ENCODE measurements around the gene TSC22D1.

Gene TSC22D1

GRCh38 chr13:44439452-44440024 lies 136.6 kb downstream of the TSC22D1 start:
- no peak for TF ChIP-seq CTCF (conservative IDR thresholded peaks at IDR 0.05; ENCODE audit: low read depth, low read length)
- no peak overlapping the region for H3K4me3 ChIP-seq (ENCODE audit: low read length)
- DNase-seq (ENCODE audit: low read depth), result no peak

- no peak overlapping the region for H3K4me3 ChIP-seq (ENCODE audit: low read length)
- no peak for TF ChIP-seq CTCF (conservative IDR thresholded peaks at IDR 0.05; ENCODE audit: low read depth, low read length)
- DNase-seq (ENCODE audit: low read depth), result no peak
Observed at GRCh38 chr13:44438234-44438579, 137.9 kb downstream of the TSC22D1 start.

- TF ChIP-seq CTCF (conservative IDR thresholded peaks at IDR 0.05; ENCODE audit: low read depth, low read length), result peak; percentile 19
- peak overlapping the region; percentile 84 for H3K4me3 ChIP-seq (ENCODE audit: low read length)
- no peak for DNase-seq (ENCODE audit: low read depth)
Observed at GRCh38 chr13:44437356-44438233, 138.5 kb downstream of the TSC22D1 start.

- no peak for TF ChIP-seq CTCF (conservative IDR thresholded peaks at IDR 0.05; ENCODE audit: low read depth, low read length)
- peak; percentile 79 for DNase-seq (ENCODE audit: low read depth)
- peak overlapping the region; percentile 84 for H3K4me3 ChIP-seq (ENCODE audit: low read length)
Observed at GRCh38 chr13:44436589-44437337, 139.4 kb downstream of the TSC22D1 start.

- peak overlapping the region; percentile 84 for H3K4me3 ChIP-seq (ENCODE audit: low read length)
- DNase-seq (ENCODE audit: low read depth), result no peak
Observed at GRCh38 chr13:44435919-44436510, 140.1 kb downstream of the TSC22D1 start.

More at GRCh38 chr13:44435919-44436510, 140.1 kb downstream of the TSC22D1 start:
- no peak for TF ChIP-seq CTCF (conservative IDR thresholded peaks at IDR 0.05; ENCODE audit: low read depth, low read length)

Measured in retinal pigment epithelial cell (primary cell).